A549 (cell line): Measurements from ENCODE around the gene CLRN1. TPM values are rescaled to one million over a fixed set of nuclear protein-coding genes. Genes with fewer than 3 reads are reported as not detected.

Source experiments
- ATAC-seq, 2 experiments: fragments of 200-7000 bp in 1 of 2; fragments of >200 bp in 1 of 2; cut with Nextera tagmentation in 1 of 2; cut with Tn5 transposase in 1 of 2; 3 replicates each; pipeline versions ENCODE4 v1.8.0 to v1.9.1; 2018 to 2020; ENCODE audit warnings: mild to moderate bottlenecking in 1 of 2, moderate library complexity in 1 of 2
- CTCF ChIA-PET: fragments of 300-600 bp; sonication (Branson Sonifier 250); formaldehyde crosslinking; extraction: SDS; loops from one replicate; lab custom pipeline; 2021; ENCODE audit warnings: antibody characterized with exemption, inconsistent platforms; lab: Yijun Ruan, JAX
- POLR2A ChIA-PET: fragments of 350-600 bp; formaldehyde crosslinking; extraction: SDS; loops from one replicate; lab custom pipeline; 2021; ENCODE audit warnings: antibody characterized with exemption, inconsistent platforms; lab: Yijun Ruan, JAX
- DNase-seq, 2 experiments: peaks; one replicate each; pipeline versions ENCODE4 v3.0.0 to v3.0.0-alpha.2; 2011 to 2016; ENCODE audit warnings: low read depth in 1 of 2, low spot score in 1 of 2
- FAIRE-seq: peaks from 2 replicates; lab custom pipeline; 2011; peaks lifted over from hg19 to GRCh38; lab: Jason Lieb, UNC
- H3K27ac ChIP-seq, 2 experiments: fragments of >200 bp; sonication (Bioruptor Twin); formaldehyde crosslinking; 3 replicates each; pipeline ENCODE4 v1.5.1; 2016 to 2017
- H3K4me1 ChIP-seq: fragments of >200 bp; sonication (Bioruptor Twin); formaldehyde crosslinking; 3 replicates; pipeline ENCODE4 v1.6.1; 2016
- H3K4me2 ChIP-seq: fragments of >200 bp; sonication (Bioruptor Twin); formaldehyde crosslinking; 3 replicates; pipeline ENCODE4 v1.6.1; 2016
- H3K4me3 ChIP-seq: fragments of >200 bp; sonication (Bioruptor Twin); formaldehyde crosslinking; 3 replicates; pipeline ENCODE4 v1.5.1; 2016
- H3K9me3 ChIP-seq: fragments of >200 bp; sonication (Bioruptor Twin); formaldehyde crosslinking; 3 replicates; pipeline ENCODE4 v1.6.1; 2016
- CBX8 ChIP-seq: fragments of 200-600 bp; sonication (generic); IDR thresholded peaks from 2 replicates; pipeline ENCODE4 v1.6.1; 2016
- EHF ChIP-seq: fragments of 250-450 bp; sonication (Bioruptor Pico); IDR thresholded peaks from 2 replicates; pipeline ENCODE4 v1.5.0; 2020; ENCODE audit warnings: mild to moderate bottlenecking
- FOSB ChIP-seq: fragments of 250-450 bp; sonication (Bioruptor Pico); IDR thresholded peaks from 2 replicates; pipeline ENCODE4 v1.5.0; 2020; ENCODE audit warnings: mild to moderate bottlenecking, moderate library complexity
- FOSL2 ChIP-seq, 2 experiments: fragments of 450-650 bp in 1 of 2; fragments of >200 bp in 1 of 2; sonication (Bioruptor Twin) in 1 of 2; formaldehyde crosslinking; IDR thresholded peaks; 2 replicates each; pipeline versions ENCODE4 v1.5.0 to v1.6.1; 2016 to 2020; ENCODE audit warnings: mild to moderate bottlenecking in 1 of 2, moderate library complexity in 1 of 2
- HOXA7 ChIP-seq: fragments of 250-450 bp; sonication (Bioruptor Pico); IDR thresholded peaks from 2 replicates; pipeline ENCODE4 v1.5.0; 2020; ENCODE audit warnings: mild to moderate bottlenecking, moderate library complexity
- JUNB ChIP-seq: fragments of >200 bp; sonication (Bioruptor Twin); formaldehyde crosslinking; IDR thresholded peaks from 2 replicates; pipeline ENCODE4 v1.6.1; 2016
- NFE2L2 ChIP-seq: fragments of 150-350 bp; conservative IDR thresholded peaks from 2 replicates; pipeline ENCODE4 v1.6.1; 2014; ENCODE audit warnings: low read length
- RFX5 ChIP-seq: fragments of 450-650 bp; IDR thresholded peaks from 2 replicates; pipeline ENCODE4 v1.7.1; 2014; ENCODE audit warnings: antibody characterized with exemption, mild to moderate bottlenecking, moderate library complexity
- RNF2 ChIP-seq: fragments of 200-600 bp; sonication (generic); IDR thresholded peaks from 2 replicates; pipeline ENCODE4 v1.6.1; 2016; ENCODE audit warnings: low read depth, mild to moderate bottlenecking, antibody characterized with exemption, moderate library complexity, borderline replicate concordance
- SMC3 ChIP-seq: fragments of >200 bp; sonication (Bioruptor Twin); formaldehyde crosslinking; IDR thresholded peaks from 3 replicates; pipeline ENCODE4 v1.6.1; 2018; ENCODE audit warnings: inconsistent platforms
- TFCP2L1 ChIP-seq: fragments of 250-450 bp; sonication (Bioruptor Pico); IDR thresholded peaks from 2 replicates; pipeline ENCODE4 v1.5.0; 2021; ENCODE audit warnings: mild to moderate bottlenecking
- WGBS: methylation state at CpG from one replicate; pipeline ENCODE4 v1.1.6; 2017; ENCODE audit errors: missing lambda C conversion rate; 5-methylcytosine and 5-hydroxymethylcytosine counted together
- polyA plus RNA-seq, 4 experiments: library from polyadenylated mRNA; depleted of rRNA in 3 of 4; stranded (reverse); fragments of >200 nt; fragmentation: RNase III in 1 of 4; extraction: RNeasy Plus Mini Kit Qiagen cat#74134 plus additional on column Dnase treatment in 1 of 4; gene quantifications; 2 replicates in 3 of 4; 3 replicates in 1 of 4; pipeline ENCODE4 v1.2.3, GENCODE V29; 2011 to 2017
- TF ChIP-seq, protein P1 (sequence below): IDR thresholded peaks from 2 replicates; pipeline ENCODE4 v1.6.1; 2012
- TF ChIP-seq, protein P2 (sequence below): IDR thresholded peaks from 2 replicates; pipeline ENCODE4 v1.6.1; 2012; ENCODE audit warnings: low read depth, borderline replicate concordance
- TF ChIP-seq, protein P3 (sequence below): fragments of 200-600 bp; sonication (generic); IDR thresholded peaks from 2 replicates; pipeline ENCODE4 v1.6.1; 2016; ENCODE audit warnings: antibody characterized with exemption, mild to moderate bottlenecking, moderate library complexity
- TF ChIP-seq, protein P4 (sequence below): fragments of 150-350 bp; IDR thresholded peaks from 2 replicates; pipeline ENCODE4 v1.6.1; 2014; ENCODE audit warnings: low read depth, mild to moderate bottlenecking, low read length
- TF ChIP-seq, protein P5 (sequence below): IDR thresholded peaks from 2 replicates; pipeline ENCODE4 v1.6.1; 2012

Gene CLRN1
- polyA plus RNA-seq, 2 of the 4 experiments (the other 2 are of a cell fraction) = not detected

DNA sequence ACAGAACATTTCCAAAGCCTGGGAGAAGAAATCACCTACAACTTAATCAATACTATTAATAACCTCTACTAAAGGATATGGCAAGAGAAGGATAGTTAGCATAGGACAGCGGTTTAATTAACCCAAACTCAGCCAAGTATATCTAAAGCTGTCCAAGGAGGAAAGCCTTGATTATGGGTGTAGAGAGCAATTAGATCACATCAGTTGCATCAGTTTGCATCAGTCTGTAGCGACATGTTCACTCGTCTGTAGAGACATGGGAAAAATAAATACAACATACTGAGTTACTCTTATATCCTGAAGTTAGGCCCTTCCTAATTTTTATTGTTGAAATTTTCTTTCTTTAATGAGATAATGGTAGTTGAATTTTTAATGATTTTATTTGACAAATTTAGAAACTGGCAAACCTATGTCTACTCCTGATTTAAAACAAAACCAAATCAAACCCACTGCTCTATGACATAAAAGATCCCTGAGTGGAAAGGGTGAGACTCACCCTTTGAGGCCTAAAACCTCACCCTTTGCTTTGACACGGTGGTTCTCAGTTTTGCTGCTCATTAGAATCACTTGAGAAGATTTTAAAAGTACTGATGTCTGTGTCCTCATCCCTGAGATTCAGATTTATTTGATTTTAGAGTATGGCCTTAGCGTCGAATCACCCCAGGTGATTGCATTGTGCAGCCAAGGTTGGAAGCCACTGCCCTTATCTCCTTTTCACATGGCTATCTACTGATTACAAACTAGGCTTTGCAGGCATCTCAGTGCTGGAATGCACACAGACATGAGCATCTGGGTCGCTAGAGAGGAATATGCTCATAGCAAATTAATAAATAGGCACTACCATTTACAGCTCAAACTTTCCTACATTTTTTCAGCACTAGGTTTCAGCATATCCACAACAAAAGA is 2.8 kb upstream of the CLRN1 start:
- Histone ChIP-seq H3K4me1 (peaks cover 4% of the 10 kb centered on the region; the same call in 1 of the 3 replicates), H3K9me3 (no peaks in the 10 kb centered on the region), H3K4me3 (no peak overlapping the region), H3K27ac (no peak overlapping the region), H3K4me2 (no peak overlapping the region)
- 46% methylated on average over 7 of the region's 7 CpGs for WGBS
- DNase-seq (no peak), ATAC-seq (no peak), FAIRE-seq (no peak)
- CTCF ChIA-PET = no interaction called here
- POLR2A ChIA-PET = no interaction called here
- TF ChIP-seq SMC3 (no peak), FOSL2 (IDR thresholded peaks at IDR 0.05) (no peak), FOSL2 (CRISPR knock-in tag; IDR thresholded peaks at IDR 0.05) (no peak)

DNA sequence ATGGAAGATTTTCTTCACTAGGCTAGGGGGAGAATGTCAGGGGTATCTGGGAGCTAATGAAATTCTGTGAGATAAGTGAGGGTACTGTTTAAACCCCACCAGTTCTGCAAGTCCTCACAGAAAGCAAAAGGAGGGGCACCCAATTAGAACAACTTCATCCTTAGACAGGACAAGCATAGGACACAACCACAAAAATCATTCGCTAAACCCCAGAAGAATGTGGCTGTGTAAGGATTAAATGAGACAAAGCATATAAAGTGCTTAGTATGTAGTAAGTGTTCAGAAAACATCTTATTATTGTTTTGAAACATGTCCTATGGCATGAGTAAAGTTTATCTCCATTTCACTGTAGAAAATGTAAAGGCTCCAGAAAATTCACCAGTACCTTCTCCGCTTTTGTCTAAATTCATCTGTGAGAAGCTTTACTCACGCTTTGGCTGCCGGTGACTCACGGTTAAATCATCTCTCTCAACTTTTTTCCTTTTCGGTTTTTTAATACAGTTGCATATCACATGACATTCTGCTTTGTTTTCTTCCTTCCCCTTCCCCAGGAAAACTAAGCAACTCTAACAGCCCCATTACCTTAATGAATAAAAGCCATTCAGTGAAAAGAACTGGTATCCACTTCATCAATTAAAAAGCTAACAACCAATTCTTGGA is 1.7 kb downstream of the CLRN1 start:
- CTCF ChIA-PET = interaction anchor here (1.1 kb wide), 1 partner anchor 19 kb away, joined by 3 read pairs; no protein-coding TSS in a partner anchor
- peaks cover 4% of the 10 kb centered on the region; the same call in 1 of the 3 replicates for H3K4me1 ChIP-seq
- WGBS = 19% methylated on average over 6 of the region's 6 CpGs
- ATAC-seq (peak in 1 of 2 experiments; percentile 47; a peak in 1 of 6 replicates), DNase-seq (peak in 1 of 2 experiments; percentile 4), FAIRE-seq (no peak)
- H3K27ac ChIP-seq = no peak overlapping the region
- peak overlapping the region; percentile 26; the same call in 2 of the 3 replicates for H3K4me2 ChIP-seq
- no peak overlapping the region for H3K4me3 ChIP-seq
- TF ChIP-seq JUNB (peak; percentile 32; the same call in 1 of the 2 replicates), HOXA7 (no peak), RNF2 (0 out of 2 replicates have a peak, but pooled peaks have one; percentile 32), RFX5 (no peak), CBX8 (0 out of 2 replicates have a peak, but pooled peaks have one; percentile 53), FOSL2 (IDR thresholded peaks at IDR 0.05) (no peak), FOSL2 (CRISPR knock-in tag; IDR thresholded peaks at IDR 0.05) (peak; percentile 48; the same call in 1 of the 2 replicates), TFCP2L1 (CRISPR knock-in tag) (no peak)
- TF ChIP-seq, protein P1, sequence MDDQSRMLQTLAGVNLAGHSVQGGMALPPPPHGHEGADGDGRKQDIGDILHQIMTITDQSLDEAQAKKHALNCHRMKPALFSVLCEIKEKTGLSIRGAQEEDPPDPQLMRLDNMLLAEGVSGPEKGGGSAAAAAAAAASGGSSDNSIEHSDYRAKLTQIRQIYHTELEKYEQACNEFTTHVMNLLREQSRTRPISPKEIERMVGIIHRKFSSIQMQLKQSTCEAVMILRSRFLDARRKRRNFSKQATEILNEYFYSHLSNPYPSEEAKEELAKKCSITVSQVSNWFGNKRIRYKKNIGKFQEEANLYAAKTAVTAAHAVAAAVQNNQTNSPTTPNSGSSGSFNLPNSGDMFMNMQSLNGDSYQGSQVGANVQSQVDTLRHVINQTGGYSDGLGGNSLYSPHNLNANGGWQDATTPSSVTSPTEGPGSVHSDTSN = no peak
- POLR2A ChIA-PET = no interaction called here
- H3K9me3 ChIP-seq = no peaks in the 10 kb centered on the region

DNA sequence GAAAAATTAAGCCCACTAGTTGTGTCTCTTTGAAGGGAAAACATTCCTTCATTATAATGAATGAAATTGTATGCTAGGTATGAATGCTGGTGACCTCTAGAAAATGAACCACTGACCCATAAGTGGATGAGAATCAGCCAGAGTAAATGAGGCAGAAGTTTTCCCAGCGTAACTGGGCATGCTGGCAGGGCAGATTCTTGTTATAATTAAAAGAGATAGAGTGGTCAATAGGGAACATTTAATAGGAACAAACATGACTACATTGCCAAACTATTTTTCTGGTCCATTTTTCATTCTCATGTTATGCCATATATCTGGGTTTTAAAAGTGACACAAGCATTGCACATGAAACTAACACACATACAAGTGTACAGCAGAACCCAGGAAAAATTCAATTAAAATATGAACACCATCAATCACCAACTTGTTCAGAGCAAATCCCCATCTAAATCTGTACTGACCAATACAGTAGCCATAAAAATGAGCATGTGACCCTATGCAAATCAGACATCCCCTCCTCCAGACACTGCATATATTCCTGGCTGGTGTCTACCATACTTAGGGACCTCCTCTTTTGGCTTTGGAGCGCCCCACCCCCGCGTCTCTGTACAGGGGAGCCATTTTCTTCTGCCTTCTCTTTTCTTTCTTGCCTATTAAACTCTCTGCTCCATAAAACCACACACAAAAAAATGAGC is 4.0 kb downstream of the CLRN1 start:
- no peak for ATAC-seq
- H3K4me3 ChIP-seq = no peak overlapping the region
- peak; percentile 28 for FAIRE-seq
- no peak for DNase-seq
- H3K9me3 ChIP-seq = no peaks in the 10 kb centered on the region
- ChIA-PET CTCF (interaction anchor here (1.5 kb wide), 1 partner anchor 11 kb away, joined by 3 read pairs; no protein-coding TSS in a partner anchor), POLR2A (no interaction called here)
- H3K4me1 ChIP-seq = peaks cover 4% of the 10 kb centered on the region; the same call in 1 of the 3 replicates
- TF ChIP-seq, protein P2, sequence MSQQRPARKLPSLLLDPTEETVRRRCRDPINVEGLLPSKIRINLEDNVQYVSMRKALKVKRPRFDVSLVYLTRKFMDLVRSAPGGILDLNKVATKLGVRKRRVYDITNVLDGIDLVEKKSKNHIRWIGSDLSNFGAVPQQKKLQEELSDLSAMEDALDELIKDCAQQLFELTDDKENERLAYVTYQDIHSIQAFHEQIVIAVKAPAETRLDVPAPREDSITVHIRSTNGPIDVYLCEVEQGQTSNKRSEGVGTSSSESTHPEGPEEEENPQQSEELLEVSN = no peak
- TF ChIP-seq NFE2L2 (no peak), FOSB (CRISPR knock-in tag) (no peak), SMC3 (no peak), EHF (CRISPR knock-in tag) (no peak)
- TF ChIP-seq, protein P3, sequence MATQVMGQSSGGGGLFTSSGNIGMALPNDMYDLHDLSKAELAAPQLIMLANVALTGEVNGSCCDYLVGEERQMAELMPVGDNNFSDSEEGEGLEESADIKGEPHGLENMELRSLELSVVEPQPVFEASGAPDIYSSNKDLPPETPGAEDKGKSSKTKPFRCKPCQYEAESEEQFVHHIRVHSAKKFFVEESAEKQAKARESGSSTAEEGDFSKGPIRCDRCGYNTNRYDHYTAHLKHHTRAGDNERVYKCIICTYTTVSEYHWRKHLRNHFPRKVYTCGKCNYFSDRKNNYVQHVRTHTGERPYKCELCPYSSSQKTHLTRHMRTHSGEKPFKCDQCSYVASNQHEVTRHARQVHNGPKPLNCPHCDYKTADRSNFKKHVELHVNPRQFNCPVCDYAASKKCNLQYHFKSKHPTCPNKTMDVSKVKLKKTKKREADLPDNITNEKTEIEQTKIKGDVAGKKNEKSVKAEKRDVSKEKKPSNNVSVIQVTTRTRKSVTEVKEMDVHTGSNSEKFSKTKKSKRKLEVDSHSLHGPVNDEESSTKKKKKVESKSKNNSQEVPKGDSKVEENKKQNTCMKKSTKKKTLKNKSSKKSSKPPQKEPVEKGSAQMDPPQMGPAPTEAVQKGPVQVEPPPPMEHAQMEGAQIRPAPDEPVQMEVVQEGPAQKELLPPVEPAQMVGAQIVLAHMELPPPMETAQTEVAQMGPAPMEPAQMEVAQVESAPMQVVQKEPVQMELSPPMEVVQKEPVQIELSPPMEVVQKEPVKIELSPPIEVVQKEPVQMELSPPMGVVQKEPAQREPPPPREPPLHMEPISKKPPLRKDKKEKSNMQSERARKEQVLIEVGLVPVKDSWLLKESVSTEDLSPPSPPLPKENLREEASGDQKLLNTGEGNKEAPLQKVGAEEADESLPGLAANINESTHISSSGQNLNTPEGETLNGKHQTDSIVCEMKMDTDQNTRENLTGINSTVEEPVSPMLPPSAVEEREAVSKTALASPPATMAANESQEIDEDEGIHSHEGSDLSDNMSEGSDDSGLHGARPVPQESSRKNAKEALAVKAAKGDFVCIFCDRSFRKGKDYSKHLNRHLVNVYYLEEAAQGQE = no peak
- TF ChIP-seq, protein P4, sequence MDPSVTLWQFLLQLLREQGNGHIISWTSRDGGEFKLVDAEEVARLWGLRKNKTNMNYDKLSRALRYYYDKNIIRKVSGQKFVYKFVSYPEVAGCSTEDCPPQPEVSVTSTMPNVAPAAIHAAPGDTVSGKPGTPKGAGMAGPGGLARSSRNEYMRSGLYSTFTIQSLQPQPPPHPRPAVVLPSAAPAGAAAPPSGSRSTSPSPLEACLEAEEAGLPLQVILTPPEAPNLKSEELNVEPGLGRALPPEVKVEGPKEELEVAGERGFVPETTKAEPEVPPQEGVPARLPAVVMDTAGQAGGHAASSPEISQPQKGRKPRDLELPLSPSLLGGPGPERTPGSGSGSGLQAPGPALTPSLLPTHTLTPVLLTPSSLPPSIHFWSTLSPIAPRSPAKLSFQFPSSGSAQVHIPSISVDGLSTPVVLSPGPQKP = no peak
- TF ChIP-seq, protein P5, sequence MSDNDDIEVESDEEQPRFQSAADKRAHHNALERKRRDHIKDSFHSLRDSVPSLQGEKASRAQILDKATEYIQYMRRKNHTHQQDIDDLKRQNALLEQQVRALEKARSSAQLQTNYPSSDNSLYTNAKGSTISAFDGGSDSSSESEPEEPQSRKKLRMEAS = no peak
- H3K27ac ChIP-seq = no peak overlapping the region
- no peak overlapping the region for H3K4me2 ChIP-seq
- WGBS = 3% methylated on average over 4 of the region's 4 CpGs
